Left renal cortex interstitium (tissue), 4 donors: ENCODE measurements around the gene STRIP1. TPM values are rescaled to one million over a fixed set of nuclear protein-coding genes. Genes with fewer than 3 reads are reported as not detected.

ENCODE experiments used
- DNase-seq, 4 donors: peaks; one replicate each; pipeline ENCODE4 v3.0.0-alpha.2; 2013; ENCODE audit warnings: low read depth in 4 of 4, low spot score in 2 of 4, missing footprints in 1 of 4
- polyA plus RNA-seq, 4 donors: library from polyadenylated mRNA; unstranded; fragments of 120-200 nt; gene quantifications; one replicate each; pipeline ENCODE4 v1.2.1, GENCODE V29; 2013; ENCODE audit not compliant: insufficient read length in 4 of 4

STRIP1 gene
- polyA plus RNA-seq, 4 donors: 41.1 to 64.7 (median 50.7) TPM

DNA sequence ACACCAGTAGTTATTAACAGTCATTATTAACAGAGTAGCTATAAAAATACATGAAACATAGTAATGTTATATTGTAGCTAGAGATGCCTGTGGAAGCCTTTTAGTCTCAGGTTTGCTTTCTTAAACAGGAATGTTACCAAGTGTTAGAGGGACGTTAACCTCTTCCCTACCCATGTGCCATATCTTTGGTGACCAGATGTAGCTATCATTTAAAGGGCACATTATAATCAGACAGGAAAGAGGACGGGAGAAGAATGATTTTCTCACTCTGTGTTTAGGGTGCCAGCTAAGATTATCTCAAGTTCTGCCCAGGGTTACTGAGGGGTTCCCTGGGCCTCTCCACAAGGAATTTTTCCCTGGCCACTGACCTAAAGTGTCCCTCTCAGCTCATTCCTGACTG, 57.0 kb downstream of the STRIP1 start:
- no peak for DNase-seq

DNA sequence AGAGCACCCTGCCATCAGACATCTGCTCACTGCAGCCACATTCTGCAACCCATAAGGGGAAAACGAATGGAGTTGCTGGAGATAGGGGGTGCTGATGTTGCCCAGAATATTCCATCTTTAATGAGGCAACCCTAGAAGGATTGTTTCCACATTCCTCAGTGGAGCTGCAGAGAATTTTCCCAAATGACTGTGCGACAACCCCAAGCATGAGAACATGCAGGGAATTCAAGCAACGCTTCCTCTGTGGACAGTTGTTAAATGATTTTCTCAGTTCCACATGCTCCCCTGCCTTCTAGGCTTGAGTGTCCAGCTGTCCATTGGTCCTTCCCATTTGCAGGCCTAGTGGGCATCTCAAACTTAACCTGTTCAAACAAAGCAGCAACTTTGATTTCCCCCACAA, 57.4 kb downstream of the STRIP1 start:
- DNase-seq: no peak

- DNase-seq: no peak
These were observed 58.6 kb downstream of the STRIP1 start for GRCh38 chr1:110092991-110093390.

GRCh38 chr1:110094931-110095654, 60.7 kb downstream of the STRIP1 start:
- DNase-seq: no peak

GRCh38 chr1:110097507-110098221, 63.2 kb downstream of the STRIP1 start:
- DNase-seq: no peak

- no peak for DNase-seq
These were observed 64.0 kb downstream of the STRIP1 start for GRCh38 chr1:110098222-110099026.

- DNase-seq: no peak
These were observed 65.9 kb downstream of the STRIP1 start for GRCh38 chr1:110100335-110100734.

GRCh38 chr1:110102081-110102480, 67.7 kb downstream of the STRIP1 start:
- no peak for DNase-seq

Other genes with a start within 250 kb of the STRIP1 start
- gene CSF1, start 123.8 kb upstream of the STRIP1 start, polyA plus RNA-seq: 1 to 10 TPM; 7.5 to 9.3 (median 8.5) TPM
- gene AHCYL1, start 49.9 kb upstream of the STRIP1 start, polyA plus RNA-seq: 100 to 1,000 TPM; 107 to 121 (median 113) TPM
- gene ALX3, start 36.0 kb downstream of the STRIP1 start, polyA plus RNA-seq: not detected
- not detected for gene UBL4B, start 77.8 kb downstream of the STRIP1 start, polyA plus RNA-seq
- gene SLC6A17, start 115.9 kb downstream of the STRIP1 start, polyA plus RNA-seq: 1 to 10 TPM in 2 of 4 donors, under 1 TPM in 2; 0.66 to 1.1 (median 0.96) TPM
- 1 to 10 TPM; 4.6 to 7.3 (median 6.3) TPM for gene KCNC4, start 175.7 kb downstream of the STRIP1 start, polyA plus RNA-seq